Muscle of leg (tissue), 11 donors: ENCODE results near the gene MLXIP. TPM values are rescaled to one million over a fixed set of nuclear protein-coding genes. Genes with fewer than 3 reads are reported as not detected.
"Not testable (repeated sequence)": the region's sequence is repeated elsewhere in the genome, so short reads cannot be mapped to it uniquely, and the experiment has no call there.

Experiments
- DNase-seq: peaks from one replicate; pipeline ENCODE4 v3.0.0; 2013
- H3K27ac ChIP-seq: one replicate; pipeline ENCODE4 v1.5.1; 2013; ENCODE audit warnings: mild to moderate bottlenecking, low read length, control low read depth
- H3K27me3 ChIP-seq: one replicate; pipeline ENCODE4 v1.6.1; 2013; ENCODE audit warnings: low read length; ENCODE audit not compliant: control insufficient read depth, insufficient read depth
- H3K36me3 ChIP-seq: one replicate; pipeline ENCODE4 v1.6.1; 2013; ENCODE audit warnings: low read length; ENCODE audit not compliant: control insufficient read depth, insufficient read depth
- H3K4me1 ChIP-seq: one replicate; pipeline ENCODE4 v1.6.1; 2013; ENCODE audit warnings: low read length; ENCODE audit not compliant: control insufficient read depth, insufficient read depth
- H3K4me3 ChIP-seq: one replicate; pipeline ENCODE4 v1.5.1; 2013; ENCODE audit warnings: low read length, control low read depth
- H3K9me3 ChIP-seq: replicated peaks from 2 replicates; pipeline ENCODE4 v1.6.1; 2013; ENCODE audit warnings: low read depth, low read length; ENCODE audit not compliant: control insufficient read depth
- WGBS: methylation state at CpG from one replicate; pipeline ENCODE4 v1.1.5; 2013; ENCODE audit warnings: missing lambda C conversion rate; ENCODE audit not compliant: insufficient coverage; 5-methylcytosine and 5-hydroxymethylcytosine counted together
- polyA plus RNA-seq, 8 donors: library from polyadenylated mRNA; unstranded; fragments of 120-200 nt; gene quantifications; one replicate each; pipeline versions ENCODE4 v1.2.1 to v1.2.3, GENCODE V29; 2013; ENCODE audit warnings: inconsistent platforms in 1 of 8, low replicate concordance in 1 of 8; ENCODE audit not compliant: insufficient read length in 8 of 8, insufficient read depth in 1 of 8
- total RNA-seq: library from RNA; stranded (reverse); fragments of 120-200 nt; gene quantifications from one replicate; pipeline ENCODE4 v1.2.4, GENCODE V29; 2013

Gene MLXIP
- total and polyA plus RNA-seq, 9 donors, result 12.6 to 34.0 (median 28.6) TPM

DNA sequence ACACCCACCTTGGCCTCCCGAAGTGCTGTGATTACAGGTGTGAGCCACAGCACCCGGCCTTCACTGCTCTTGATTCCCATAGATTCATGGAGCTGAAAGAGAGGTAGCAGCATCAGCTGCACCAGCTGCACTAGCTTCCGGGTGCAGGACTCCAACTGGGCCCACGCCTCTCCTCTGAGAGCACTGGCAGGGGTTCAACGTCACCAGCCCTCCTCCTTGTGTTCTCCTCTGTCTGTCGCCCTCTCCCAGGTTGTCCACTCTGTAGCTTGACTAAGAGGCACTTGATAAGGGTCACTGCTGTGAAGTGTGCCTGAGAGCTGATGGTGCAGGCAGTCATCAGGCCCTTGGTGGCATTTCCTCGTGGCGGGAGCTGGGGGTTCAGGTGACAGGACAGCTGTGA lies 28.3 kb downstream of the MLXIP start:
- DNase-seq, result peak; percentile 52
- H3K4me1 ChIP-seq, result peaks cover 30% of the 10 kb centered on the region
- H3K36me3 ChIP-seq, result no peaks in the 10 kb centered on the region
- H3K9me3 ChIP-seq, result no peaks in the 10 kb centered on the region
- H3K27me3 ChIP-seq, result no peaks in the 10 kb centered on the region
- H3K27ac ChIP-seq, result peak overlapping the region; percentile 20
- H3K4me3 ChIP-seq, result no peak overlapping the region
- 52% methylated on average over 7 of the region's 8 CpGs for WGBS

GRCh38 chr12:122107261-122107660 lies 28.7 kb downstream of the MLXIP start:
- DNase-seq, result no peak
- no peak overlapping the region for H3K4me3 ChIP-seq
- peak overlapping the region; percentile 9 for H3K27ac ChIP-seq
- H3K4me1 ChIP-seq, result peaks cover 29% of the 10 kb centered on the region
- no peaks in the 10 kb centered on the region for H3K36me3 ChIP-seq
- H3K9me3 ChIP-seq, result no peaks in the 10 kb centered on the region
- H3K27me3 ChIP-seq, result no peaks in the 10 kb centered on the region
- WGBS, result 63% methylated on average over 1 of the region's 6 CpGs

DNA sequence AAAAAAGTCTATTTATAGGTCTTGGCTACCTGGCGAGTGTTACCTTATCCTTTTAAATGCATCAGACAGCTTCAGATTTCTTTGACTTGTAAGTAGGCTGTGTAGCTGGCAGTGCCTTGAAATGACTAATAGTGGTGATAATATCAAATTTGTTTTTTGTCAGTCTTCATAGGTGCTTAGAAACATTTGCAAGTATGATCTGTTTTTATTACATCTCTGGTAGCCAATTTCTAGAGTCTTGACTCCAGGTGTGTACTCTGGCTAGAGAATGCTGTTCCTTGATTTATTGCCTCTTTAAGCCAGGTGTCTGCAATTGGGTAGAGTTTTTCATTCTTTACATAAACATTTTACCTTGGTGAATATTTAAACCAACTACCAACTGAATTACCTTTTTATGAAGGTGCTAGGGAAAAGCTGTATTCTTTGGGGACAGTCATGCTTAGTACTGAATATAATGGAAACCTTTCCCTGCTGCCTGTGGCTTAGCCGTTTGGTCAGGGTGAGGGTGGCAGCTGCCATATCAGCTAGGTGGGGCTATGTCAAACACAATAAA lies 32.6 kb downstream of the MLXIP start:
- H3K4me3 ChIP-seq, result no peak overlapping the region
- WGBS, result 67% methylated on average over 1 of the region's 2 CpGs
- no peak for DNase-seq

GRCh38 chr12:122116707-122117535 lies 38.4 kb downstream of the MLXIP start:
- no peaks in the 10 kb centered on the region for H3K27me3 ChIP-seq
- no peaks in the 10 kb centered on the region for H3K9me3 ChIP-seq
- WGBS, result 78% methylated on average over 6 of the region's 16 CpGs
- H3K4me3 ChIP-seq, result no peak overlapping the region
- DNase-seq, result no peak
- H3K36me3 ChIP-seq, result no peaks in the 10 kb centered on the region
- H3K27ac ChIP-seq, result no peak overlapping the region
- H3K4me1 ChIP-seq, result no peaks in the 10 kb centered on the region

More for the DNA sequence above, 32.6 kb downstream of the MLXIP start:
- no peak overlapping the region for H3K27ac ChIP-seq
- peaks cover 20% of the 10 kb centered on the region for H3K4me1 ChIP-seq
- no peaks in the 10 kb centered on the region for H3K27me3 ChIP-seq
- H3K36me3 ChIP-seq, result no peaks in the 10 kb centered on the region
- H3K9me3 ChIP-seq, result no peaks in the 10 kb centered on the region

GRCh38 chr12:122117979-122118378 lies 39.4 kb downstream of the MLXIP start:
- Histone ChIP-seq H3K27me3 (no peaks in the 10 kb centered on the region), H3K9me3 (no peaks in the 10 kb centered on the region), H3K4me1 (peaks cover 3% of the 10 kb centered on the region), H3K27ac (no peak overlapping the region), H3K36me3 (no peaks in the 10 kb centered on the region), H3K4me3 (no peak overlapping the region)
- 80% methylated on average over 3 of the region's 8 CpGs for WGBS
- no peak for DNase-seq

GRCh38 chr12:122121341-122121740 lies 42.8 kb downstream of the MLXIP start:
- not testable (repeated sequence) for H3K9me3 ChIP-seq, H3K27me3 ChIP-seq, H3K27ac ChIP-seq, DNase-seq, H3K36me3 ChIP-seq, H3K4me3 ChIP-seq
- 83% methylated on average over 8 of the region's 11 CpGs for WGBS
- peaks cover 16% of the 10 kb centered on the region for H3K4me1 ChIP-seq

- WGBS, result 87% methylated on average over 5 of the region's 6 CpGs
- no peaks in the 10 kb centered on the region for H3K9me3 ChIP-seq
- no peaks in the 10 kb centered on the region for H3K36me3 ChIP-seq
- H3K27me3 ChIP-seq, result no peaks in the 10 kb centered on the region
- DNase-seq, result no peak
- H3K27ac ChIP-seq, result no peak overlapping the region
- no peak overlapping the region for H3K4me3 ChIP-seq
- H3K4me1 ChIP-seq, result peaks cover 17% of the 10 kb centered on the region
These were observed 43.2 kb downstream of the MLXIP start for GRCh38 chr12:122121745-122122144.

DNA sequence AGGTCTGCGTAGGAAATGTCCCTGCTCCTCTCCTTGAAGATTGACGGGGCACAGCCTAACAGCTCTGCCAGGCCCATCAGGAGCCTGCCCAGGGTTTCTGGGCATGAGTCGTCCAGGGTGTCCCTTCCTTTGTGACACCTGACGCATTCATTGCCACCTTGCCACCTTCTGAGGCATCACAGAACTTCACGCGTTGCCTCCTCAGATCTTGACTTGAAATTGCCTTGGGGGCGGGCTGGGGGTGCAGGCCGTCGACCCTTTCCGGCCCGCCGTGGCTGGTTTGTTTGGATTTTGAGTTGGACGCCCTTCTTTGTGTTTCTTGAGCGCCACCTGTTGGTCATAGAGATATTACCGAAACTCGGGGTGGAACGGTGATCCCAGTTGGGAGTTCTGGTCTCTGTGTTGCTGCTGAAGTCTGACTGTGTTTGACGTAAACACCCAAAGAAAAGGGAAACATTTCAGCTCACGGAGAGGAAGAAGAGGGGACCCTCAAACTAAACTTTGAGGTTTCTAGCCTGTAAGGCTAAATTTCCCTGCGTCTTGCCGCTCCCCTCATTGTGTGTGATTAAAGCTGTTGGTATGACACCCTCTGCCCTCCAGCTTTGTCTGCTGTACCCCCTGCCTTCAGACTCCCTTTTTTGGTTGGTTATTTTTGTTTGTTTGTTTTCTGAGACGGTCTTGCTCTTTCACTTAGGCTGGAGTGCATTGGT lies 44.6 kb downstream of the MLXIP start:
- Histone ChIP-seq H3K9me3 (no peaks in the 10 kb centered on the region), H3K27me3 (no peaks in the 10 kb centered on the region), H3K4me1 (peaks cover 17% of the 10 kb centered on the region), H3K4me3 (peak overlapping the region; percentile 8), H3K36me3 (peaks cover 11% of the 10 kb centered on the region), H3K27ac (no peak overlapping the region)
- WGBS, result 17% methylated on average over 20 of the region's 22 CpGs
- DNase-seq, result peak; percentile 80

GRCh38 chr12:122123761-122124145 lies 45.2 kb downstream of the MLXIP start:
- DNase-seq, result no peak
- Histone ChIP-seq H3K36me3 (peaks cover 17% of the 10 kb centered on the region), H3K4me1 (peaks cover 17% of the 10 kb centered on the region), H3K27ac (no peak overlapping the region), H3K4me3 (no peak overlapping the region), H3K27me3 (no peaks in the 10 kb centered on the region), H3K9me3 (no peaks in the 10 kb centered on the region)
- WGBS, result 85% methylated on average over 5 of the region's 9 CpGs

GRCh38 chr12:122124370-122124769 lies 45.8 kb downstream of the MLXIP start:
- WGBS, result 80% methylated on average over 3 of the region's 14 CpGs
- Histone ChIP-seq H3K9me3 (no peaks in the 10 kb centered on the region), H3K4me3 (no peak overlapping the region), H3K27ac (no peak overlapping the region), H3K4me1 (peaks cover 17% of the 10 kb centered on the region), H3K27me3 (no peaks in the 10 kb centered on the region), H3K36me3 (peaks cover 23% of the 10 kb centered on the region)
- no peak for DNase-seq
